ENCODE results near the gene PER1. TPM values are rescaled to one million over a fixed set of nuclear protein-coding genes. Genes with fewer than 3 reads are reported as not detected.

PER1 gene
- total and polyA plus RNA-seq, 2 of the 8 experiments (the other 6 are each of a cell fraction or from before 2014, with no cell fraction given): 9.6 to 38.0 TPM

DNA sequence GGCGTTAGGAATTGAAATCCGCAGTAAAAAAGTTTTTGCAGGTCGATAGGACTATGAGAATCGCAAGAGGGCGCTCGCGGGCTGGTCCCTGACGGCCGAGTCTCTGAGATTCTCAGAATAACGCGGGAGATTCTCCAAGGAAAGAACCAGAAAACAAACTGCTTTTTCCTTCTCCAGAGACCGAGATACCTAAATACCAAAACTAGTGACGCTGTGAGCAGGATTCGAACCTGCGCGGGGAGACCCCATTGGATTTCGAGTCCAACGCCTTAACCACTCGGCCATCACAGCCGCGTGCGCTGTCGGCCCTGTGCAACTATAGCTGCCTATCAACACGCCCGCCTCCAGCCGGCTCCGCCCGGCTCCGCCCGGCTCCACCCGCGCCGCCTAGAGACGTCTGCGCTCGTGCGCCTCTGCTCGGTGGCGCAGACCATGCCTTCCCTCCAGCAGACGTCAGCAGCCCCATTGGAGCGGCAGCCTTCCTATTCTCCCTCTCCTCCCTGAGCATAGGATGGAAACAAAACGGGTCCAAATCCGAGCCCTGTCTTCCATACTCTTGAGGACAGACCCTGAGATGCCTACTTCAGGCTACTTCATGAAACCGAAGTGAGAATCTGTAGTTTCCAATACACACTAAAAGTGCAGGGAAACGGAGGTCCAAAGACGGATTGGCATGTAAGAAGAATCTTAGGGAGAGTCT, 13.4 kb downstream of the PER1 start (continued):
- TF ChIP-seq YY1 (IDR thresholded peaks at IDR 0.05; ENCODE audit: low read depth, low read length) (no peak; the same call in 1 of the 2 replicates), TAF1 (IDR thresholded peaks at IDR 0.05; ENCODE audit: low read depth, low read length) (peak; percentile 90), CBX8 (IDR thresholded peaks at IDR 0.05; ENCODE audit: borderline replicate concordance, low read depth, low read length) (no peak), PHF8 (conservative IDR thresholded peaks at IDR 0.05; ENCODE audit: low read depth, low read length) (peak; percentile 47; the same call in 1 of the 2 replicates)

All from H1 (cell line).